ENCODE data around the gene LIMS1. TPM values are rescaled to one million over a fixed set of nuclear protein-coding genes. Genes with fewer than 3 reads are reported as not detected.

LIMS1 gene
- total and polyA plus RNA-seq, 2 of the 13 experiments (the other 11 are each of a cell fraction or from before 2014, with no cell fraction given), result 38.3 to 49.6 TPM

DNA sequence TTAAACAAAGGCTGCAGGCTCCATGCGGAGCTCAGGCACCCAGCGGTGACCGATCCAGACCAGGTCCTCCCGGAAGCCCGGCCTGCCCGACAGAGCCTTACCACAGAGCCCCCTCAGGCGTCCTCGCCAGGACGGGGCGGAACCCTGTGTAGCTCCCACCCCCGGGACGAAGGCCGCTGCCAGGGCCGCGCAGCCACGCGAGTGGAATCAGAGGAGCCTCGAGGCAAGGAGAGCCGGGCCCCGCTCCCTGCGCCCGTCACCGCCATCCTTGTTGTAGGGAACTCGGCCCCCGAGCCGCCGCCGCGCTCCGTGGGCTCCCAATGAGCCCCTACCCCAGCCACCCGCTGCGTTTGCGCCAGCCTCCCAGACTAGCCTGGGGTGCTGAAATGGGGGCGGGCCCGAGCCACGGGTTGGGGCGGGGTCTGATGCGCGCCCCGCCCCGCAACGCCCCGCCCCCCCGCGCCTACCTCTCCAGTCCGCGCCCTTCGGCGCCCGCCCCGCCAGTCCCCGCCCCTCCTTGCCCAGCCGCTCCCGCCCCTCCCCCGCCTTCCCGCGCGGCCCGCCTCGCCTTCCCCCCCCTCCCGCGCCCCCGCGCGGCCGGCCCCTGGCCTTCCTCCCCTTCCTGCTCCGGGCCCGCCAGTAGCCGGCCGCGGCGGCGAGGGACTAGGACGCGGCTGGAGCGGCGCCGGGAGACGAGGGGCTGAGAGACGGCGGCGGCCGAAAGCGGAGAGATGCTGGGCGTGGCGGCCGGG, at the start of gene LIMS1 (continued):
- TF ChIP-seq, protein P1, sequence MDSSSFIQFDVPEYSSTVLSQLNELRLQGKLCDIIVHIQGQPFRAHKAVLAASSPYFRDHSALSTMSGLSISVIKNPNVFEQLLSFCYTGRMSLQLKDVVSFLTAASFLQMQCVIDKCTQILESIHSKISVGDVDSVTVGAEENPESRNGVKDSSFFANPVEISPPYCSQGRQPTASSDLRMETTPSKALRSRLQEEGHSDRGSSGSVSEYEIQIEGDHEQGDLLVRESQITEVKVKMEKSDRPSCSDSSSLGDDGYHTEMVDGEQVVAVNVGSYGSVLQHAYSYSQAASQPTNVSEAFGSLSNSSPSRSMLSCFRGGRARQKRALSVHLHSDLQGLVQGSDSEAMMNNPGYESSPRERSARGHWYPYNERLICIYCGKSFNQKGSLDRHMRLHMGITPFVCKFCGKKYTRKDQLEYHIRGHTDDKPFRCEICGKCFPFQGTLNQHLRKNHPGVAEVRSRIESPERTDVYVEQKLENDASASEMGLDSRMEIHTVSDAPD (CRISPR knock-in tag; IDR thresholded peaks at IDR 0.05), result peak; percentile 53; the same call in 1 of the 2 replicates
- peak; percentile 74 for TF ChIP-seq BORCS8-MEF2B (CRISPR knock-in tag; IDR thresholded peaks at IDR 0.05)
- peak; percentile 99 for TF ChIP-seq ZFX (CRISPR knock-in tag; IDR thresholded peaks at IDR 0.05; ENCODE audit: low read depth)
- TF ChIP-seq KAT7 (CRISPR knock-in tag; IDR thresholded peaks at IDR 0.05; ENCODE audit: borderline replicate concordance), result peak; percentile 93; the same call in 1 of the 2 replicates
- TF ChIP-seq HNRNPK (IDR thresholded peaks at IDR 0.05; ENCODE audit: low read depth, low read length, poor library complexity, severe bottlenecking), result peak; percentile 88
- peak; percentile 77; the same call in 1 of the 2 replicates for TF ChIP-seq MTF2 (CRISPR knock-in tag; IDR thresholded peaks at IDR 0.05; ENCODE audit: borderline replicate concordance)
- TF ChIP-seq RFXANK (CRISPR knock-in tag; IDR thresholded peaks at IDR 0.05), result peak; percentile 81; the same call in 1 of the 2 replicates
- TF ChIP-seq NKX3-1 (CRISPR knock-in tag; IDR thresholded peaks at IDR 0.05), result no peak
- no peak for TF ChIP-seq REL (CRISPR knock-in tag; conservative IDR thresholded peaks at IDR 0.05)
- no peak for TF ChIP-seq KDM6A (CRISPR knock-in tag; IDR thresholded peaks at IDR 0.05; ENCODE audit: low read depth)
- TF ChIP-seq, protein P2, sequence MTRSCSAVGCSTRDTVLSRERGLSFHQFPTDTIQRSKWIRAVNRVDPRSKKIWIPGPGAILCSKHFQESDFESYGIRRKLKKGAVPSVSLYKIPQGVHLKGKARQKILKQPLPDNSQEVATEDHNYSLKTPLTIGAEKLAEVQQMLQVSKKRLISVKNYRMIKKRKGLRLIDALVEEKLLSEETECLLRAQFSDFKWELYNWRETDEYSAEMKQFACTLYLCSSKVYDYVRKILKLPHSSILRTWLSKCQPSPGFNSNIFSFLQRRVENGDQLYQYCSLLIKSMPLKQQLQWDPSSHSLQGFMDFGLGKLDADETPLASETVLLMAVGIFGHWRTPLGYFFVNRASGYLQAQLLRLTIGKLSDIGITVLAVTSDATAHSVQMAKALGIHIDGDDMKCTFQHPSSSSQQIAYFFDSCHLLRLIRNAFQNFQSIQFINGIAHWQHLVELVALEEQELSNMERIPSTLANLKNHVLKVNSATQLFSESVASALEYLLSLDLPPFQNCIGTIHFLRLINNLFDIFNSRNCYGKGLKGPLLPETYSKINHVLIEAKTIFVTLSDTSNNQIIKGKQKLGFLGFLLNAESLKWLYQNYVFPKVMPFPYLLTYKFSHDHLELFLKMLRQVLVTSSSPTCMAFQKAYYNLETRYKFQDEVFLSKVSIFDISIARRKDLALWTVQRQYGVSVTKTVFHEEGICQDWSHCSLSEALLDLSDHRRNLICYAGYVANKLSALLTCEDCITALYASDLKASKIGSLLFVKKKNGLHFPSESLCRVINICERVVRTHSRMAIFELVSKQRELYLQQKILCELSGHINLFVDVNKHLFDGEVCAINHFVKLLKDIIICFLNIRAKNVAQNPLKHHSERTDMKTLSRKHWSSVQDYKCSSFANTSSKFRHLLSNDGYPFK (CRISPR knock-in tag; IDR thresholded peaks at IDR 0.05; ENCODE audit: borderline replicate concordance), result peak; percentile 88; the same call in 1 of the 2 replicates
- TF ChIP-seq, protein P3, sequence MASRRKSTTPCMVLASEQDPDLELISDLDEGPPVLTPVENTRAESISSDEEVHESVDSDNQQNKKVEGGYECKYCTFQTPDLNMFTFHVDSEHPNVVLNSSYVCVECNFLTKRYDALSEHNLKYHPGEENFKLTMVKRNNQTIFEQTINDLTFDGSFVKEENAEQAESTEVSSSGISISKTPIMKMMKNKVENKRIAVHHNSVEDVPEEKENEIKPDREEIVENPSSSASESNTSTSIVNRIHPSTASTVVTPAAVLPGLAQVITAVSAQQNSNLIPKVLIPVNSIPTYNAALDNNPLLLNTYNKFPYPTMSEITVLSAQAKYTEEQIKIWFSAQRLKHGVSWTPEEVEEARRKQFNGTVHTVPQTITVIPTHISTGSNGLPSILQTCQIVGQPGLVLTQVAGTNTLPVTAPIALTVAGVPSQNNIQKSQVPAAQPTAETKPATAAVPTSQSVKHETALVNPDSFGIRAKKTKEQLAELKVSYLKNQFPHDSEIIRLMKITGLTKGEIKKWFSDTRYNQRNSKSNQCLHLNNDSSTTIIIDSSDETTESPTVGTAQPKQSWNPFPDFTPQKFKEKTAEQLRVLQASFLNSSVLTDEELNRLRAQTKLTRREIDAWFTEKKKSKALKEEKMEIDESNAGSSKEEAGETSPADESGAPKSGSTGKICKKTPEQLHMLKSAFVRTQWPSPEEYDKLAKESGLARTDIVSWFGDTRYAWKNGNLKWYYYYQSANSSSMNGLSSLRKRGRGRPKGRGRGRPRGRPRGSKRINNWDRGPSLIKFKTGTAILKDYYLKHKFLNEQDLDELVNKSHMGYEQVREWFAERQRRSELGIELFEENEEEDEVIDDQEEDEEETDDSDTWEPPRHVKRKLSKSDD (CRISPR knock-in tag; IDR thresholded peaks at IDR 0.05; ENCODE audit: low read depth), result no peak; the same call in 1 of the 2 replicates
- TF ChIP-seq ZNF879 (CRISPR knock-in tag; IDR thresholded peaks at IDR 0.05), result peak; percentile 97
- peak; percentile 93 for TF ChIP-seq ZNF350 (CRISPR knock-in tag; IDR thresholded peaks at IDR 0.05; ENCODE audit: borderline replicate concordance, low read depth)
- TF ChIP-seq ZSCAN29 (CRISPR knock-in tag; conservative IDR thresholded peaks at IDR 0.05), result peak; percentile 21; the same call in 1 of the 2 replicates
- TF ChIP-seq CREM (IDR thresholded peaks at IDR 0.05), result no peak
- no peak for TF ChIP-seq CREM (CRISPR knock-in tag; IDR thresholded peaks at IDR 0.05)
